H9 (cell line): ENCODE measurements around the gene MED12. TPM values are rescaled to one million over a fixed set of nuclear protein-coding genes. Genes with fewer than 3 reads are reported as not detected.

Experiments used
- DNase-seq: peaks from one replicate; pipeline ENCODE4 v3.0.0-alpha.2; 2017
- H2AFZ ChIP-seq: one replicate; pipeline ENCODE4 v1.6.1; 2013; ENCODE audit warnings: mild to moderate bottlenecking, low read length, control low read depth, moderate library complexity
- H2AK5ac ChIP-seq: 2 replicates; pipeline ENCODE4 v1.6.1; 2013; ENCODE audit warnings: low read length, control low read depth, mixed read lengths; ENCODE audit not compliant: insufficient read length
- H2BK120ac ChIP-seq: one replicate; pipeline ENCODE4 v1.6.1; 2013; ENCODE audit warnings: low read depth, mild to moderate bottlenecking, low read length, control low read depth, inconsistent platforms; ENCODE audit not compliant: poor library complexity, severe bottlenecking
- H2BK12ac ChIP-seq: 2 replicates; pipeline ENCODE4 v1.6.1; 2013; ENCODE audit warnings: low read length, control low read depth, mixed read lengths, low read depth; ENCODE audit not compliant: insufficient read length
- H2BK15ac ChIP-seq: 2 replicates; pipeline ENCODE4 v1.6.1; 2013; ENCODE audit warnings: low read depth, low read length, control low read depth
- H2BK20ac ChIP-seq: one replicate; pipeline ENCODE4 v1.6.1; 2013; ENCODE audit warnings: low read depth, mild to moderate bottlenecking, low read length, control low read depth, inconsistent platforms; ENCODE audit not compliant: poor library complexity, severe bottlenecking
- H2BK5ac ChIP-seq: 2 replicates; pipeline ENCODE4 v1.6.1; 2013; ENCODE audit warnings: low read length, control low read depth, mixed read lengths; ENCODE audit not compliant: insufficient read length
- H3K14ac ChIP-seq: 2 replicates; pipeline ENCODE4 v1.6.1; 2013; ENCODE audit warnings: low read length, control low read depth; ENCODE audit not compliant: insufficient read depth
- H3K18ac ChIP-seq: 2 replicates; pipeline ENCODE4 v1.6.1; 2013; ENCODE audit warnings: low read depth, mild to moderate bottlenecking, mixed read lengths, low read length, control low read depth; ENCODE audit not compliant: insufficient read length
- H3K23ac ChIP-seq: 2 replicates; pipeline ENCODE4 v1.6.1; 2013; ENCODE audit warnings: low read length, control low read depth, mixed read lengths, low read depth; ENCODE audit not compliant: insufficient read length
- H3K23me2 ChIP-seq: 2 replicates; pipeline ENCODE4 v1.6.1; 2013; ENCODE audit warnings: low read depth, mild to moderate bottlenecking, mixed read lengths, low read length, control low read depth; ENCODE audit not compliant: insufficient read length, poor library complexity, severe bottlenecking
- H3K27ac ChIP-seq: 2 replicates; pipeline ENCODE4 v1.5.1; 2013; ENCODE audit warnings: low read length, control low read depth, mixed read lengths, low read depth; ENCODE audit not compliant: insufficient read length
- H3K27me3 ChIP-seq: 2 replicates; pipeline ENCODE4 v1.6.1; 2013; ENCODE audit warnings: low read length, control low read depth, inconsistent platforms; ENCODE audit not compliant: insufficient read depth
- H3K4ac ChIP-seq: 2 replicates; pipeline ENCODE4 v1.6.1; 2013; ENCODE audit warnings: low read depth, mild to moderate bottlenecking, control low read depth, inconsistent platforms, low read length, moderate library complexity
- H3K4me1 ChIP-seq: 2 replicates; pipeline ENCODE4 v1.6.1; 2013; ENCODE audit warnings: low read length, control low read depth, inconsistent platforms; ENCODE audit not compliant: insufficient read depth
- H3K4me2 ChIP-seq: 2 replicates; pipeline ENCODE4 v1.6.1; 2013; ENCODE audit warnings: low read length, control low read depth, mixed read lengths; ENCODE audit not compliant: insufficient read length, insufficient read depth
- H3K56ac ChIP-seq: 2 replicates; pipeline ENCODE4 v1.6.1; 2013; ENCODE audit warnings: low read depth, mild to moderate bottlenecking, mixed read lengths, low read length, control low read depth; ENCODE audit not compliant: insufficient read length
- H3K79me1 ChIP-seq: 2 replicates; pipeline ENCODE4 v1.6.1; 2013; ENCODE audit warnings: low read depth, mild to moderate bottlenecking, moderate library complexity, low read length, control low read depth, inconsistent platforms; ENCODE audit not compliant: insufficient read depth, poor library complexity, severe bottlenecking
- H3K79me2 ChIP-seq: 2 replicates; pipeline ENCODE4 v1.6.1; 2013; ENCODE audit warnings: low read length, control low read depth, inconsistent platforms; ENCODE audit not compliant: insufficient read depth
- H3K9ac ChIP-seq: 2 replicates; pipeline ENCODE4 v1.6.1; 2013; ENCODE audit warnings: low read length, control low read depth, mixed read lengths; ENCODE audit not compliant: insufficient read length; ENCODE audit errors: extremely low read depth
- H3K9me3 ChIP-seq: one replicate; pipeline ENCODE4 v1.6.1; 2013; ENCODE audit warnings: low read depth, low read length, inconsistent platforms; ENCODE audit not compliant: control insufficient read depth
- H3T11ph ChIP-seq: one replicate; pipeline ENCODE4 v1.6.1; 2013; ENCODE audit warnings: mild to moderate bottlenecking, low read length, control low read depth, inconsistent platforms
- H4K20me1 ChIP-seq: one replicate; pipeline ENCODE4 v1.6.1; 2013; ENCODE audit not compliant: control insufficient read depth, insufficient read length, insufficient read depth
- H4K5ac ChIP-seq: 2 replicates; pipeline ENCODE4 v1.6.1; 2013; ENCODE audit warnings: low read depth, mild to moderate bottlenecking, mixed read lengths, low read length, control low read depth; ENCODE audit not compliant: insufficient read length
- H4K8ac ChIP-seq: replicated peaks from 2 replicates; pipeline ENCODE4 v1.6.1; 2013; ENCODE audit warnings: low read length, control low read depth, mixed read lengths, low read depth; ENCODE audit not compliant: insufficient read length
- H4K91ac ChIP-seq: 2 replicates; pipeline ENCODE4 v1.6.1; 2013; ENCODE audit warnings: low read depth, mild to moderate bottlenecking, moderate library complexity, mixed read lengths, low read length, control low read depth; ENCODE audit not compliant: insufficient read length
- H3K27ac Mint-ChIP-seq, 3 experiments: 2 replicates in 2 of 3; 3 replicates in 1 of 3; pipeline ENCODE4 v1.8.0; 2020 to 2021; ENCODE audit warnings: mixed read lengths in 3 of 3, mild to moderate bottlenecking in 1 of 3, moderate library complexity in 1 of 3
- H3K27me3 Mint-ChIP-seq: 2 replicates; pipeline ENCODE4 v1.8.0; 2021; ENCODE audit warnings: low read depth, mild to moderate bottlenecking, moderate library complexity, mixed read lengths
- H3K36me3 Mint-ChIP-seq, 3 experiments: 2 replicates in 2 of 3; 3 replicates in 1 of 3; pipeline ENCODE4 v1.8.0; 2020 to 2021; ENCODE audit warnings: low read depth in 3 of 3, mixed read lengths in 3 of 3; ENCODE audit not compliant: insufficient read depth in 1 of 3
- H3K4me1 Mint-ChIP-seq, 2 experiments: 2 replicates each; pipeline ENCODE4 v1.8.0; 2020; ENCODE audit warnings: mixed read lengths in 2 of 2
- H3K4me3 Mint-ChIP-seq, 2 experiments: 2 replicates in 1 of 2; 3 replicates in 1 of 2; pipeline ENCODE4 v1.8.0; 2020 to 2021; ENCODE audit warnings: mild to moderate bottlenecking in 2 of 2, mixed read lengths in 2 of 2, moderate library complexity in 1 of 2
- H3K9me3 Mint-ChIP-seq, 2 experiments: 2 replicates in 1 of 2; 3 replicates in 1 of 2; pipeline ENCODE4 v1.8.0; 2020; ENCODE audit warnings: mild to moderate bottlenecking in 2 of 2, mixed read lengths in 2 of 2, moderate library complexity in 1 of 2
- WGBS: extraction: QIAGEN DNeasy Blood & Tissue Kit; methylation state at CpG from one replicate; pipeline ENCODE4 v1.1.7; 2013; ENCODE audit warnings: missing lambda C conversion rate, low lambda C conversion rate, mixed read lengths; ENCODE audit not compliant: insufficient read length; ENCODE audit errors: extremely low coverage; 5-methylcytosine and 5-hydroxymethylcytosine counted together
- total RNA-seq: library from RNA; stranded (reverse); gene quantifications from 2 replicates; pipeline ENCODE4 v1.2.1, GENCODE V29; 2021
- TF ChIP-seq, protein P1 (sequence below): fragments of 200-600 bp; sonication (generic); conservative IDR thresholded peaks from 3 replicates; pipeline ENCODE4 v1.8.0; 2021; ENCODE audit warnings: antibody characterized with exemption, mild to moderate bottlenecking

The MED12 gene
- total RNA-seq, 1 experiment from 2014 or later = 33.0 TPM

DNA sequence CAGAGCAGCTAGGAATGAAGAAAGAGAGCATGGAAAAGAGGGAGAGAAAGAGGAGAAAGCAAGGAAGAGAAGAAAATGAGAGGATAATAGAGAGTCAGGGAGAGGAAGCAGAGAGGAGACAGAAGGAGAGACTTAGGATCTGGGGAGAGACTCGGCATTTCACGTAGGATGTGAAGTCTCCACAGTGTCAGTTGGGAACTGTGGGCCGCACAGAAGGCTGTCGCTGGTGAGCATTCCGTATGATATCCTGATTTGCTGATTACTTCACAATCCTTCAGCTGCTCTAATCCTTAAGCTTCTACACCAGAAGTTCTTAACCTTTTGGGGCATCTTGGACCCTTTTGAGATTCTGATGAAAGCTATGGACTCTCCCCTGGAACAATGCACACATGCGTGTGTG is 40.2 kb downstream of the MED12 start:
- Histone ChIP-seq H3K27me3 (no peaks in the 10 kb centered on the region), H3K4me1 (no peaks in the 10 kb centered on the region), H2BK15ac (no peak overlapping the region), H3K9ac (no peak overlapping the region), H4K20me1 (no peaks in the 10 kb centered on the region), H4K5ac (no peak overlapping the region), H4K91ac (no peak overlapping the region), H2BK12ac (no peak overlapping the region), H3T11ph (no peak overlapping the region), H2BK120ac (no peak overlapping the region), H3K23ac (no peak overlapping the region), H3K4ac (no peak overlapping the region), H3K18ac (no peak overlapping the region), H3K27ac (no peak overlapping the region), H2BK5ac (no peak overlapping the region), H3K23me2 (no peaks in the 10 kb centered on the region), H2AFZ (no peak overlapping the region), H2BK20ac (no peak overlapping the region), H3K79me2 (no peaks in the 10 kb centered on the region), H3K79me1 (no peaks in the 10 kb centered on the region), H2AK5ac (no peak overlapping the region), H3K4me2 (no peak overlapping the region), H3K14ac (no peak overlapping the region), H3K56ac (no peak overlapping the region), H3K9me3 (peaks cover 28% of the 10 kb centered on the region), H4K8ac (no peak overlapping the region)
- no CpG with 5 or more reads among the region's 6 CpGs for WGBS
- no peak overlapping the region for H3K27ac Mint-ChIP-seq
- TF ChIP-seq, protein P1, sequence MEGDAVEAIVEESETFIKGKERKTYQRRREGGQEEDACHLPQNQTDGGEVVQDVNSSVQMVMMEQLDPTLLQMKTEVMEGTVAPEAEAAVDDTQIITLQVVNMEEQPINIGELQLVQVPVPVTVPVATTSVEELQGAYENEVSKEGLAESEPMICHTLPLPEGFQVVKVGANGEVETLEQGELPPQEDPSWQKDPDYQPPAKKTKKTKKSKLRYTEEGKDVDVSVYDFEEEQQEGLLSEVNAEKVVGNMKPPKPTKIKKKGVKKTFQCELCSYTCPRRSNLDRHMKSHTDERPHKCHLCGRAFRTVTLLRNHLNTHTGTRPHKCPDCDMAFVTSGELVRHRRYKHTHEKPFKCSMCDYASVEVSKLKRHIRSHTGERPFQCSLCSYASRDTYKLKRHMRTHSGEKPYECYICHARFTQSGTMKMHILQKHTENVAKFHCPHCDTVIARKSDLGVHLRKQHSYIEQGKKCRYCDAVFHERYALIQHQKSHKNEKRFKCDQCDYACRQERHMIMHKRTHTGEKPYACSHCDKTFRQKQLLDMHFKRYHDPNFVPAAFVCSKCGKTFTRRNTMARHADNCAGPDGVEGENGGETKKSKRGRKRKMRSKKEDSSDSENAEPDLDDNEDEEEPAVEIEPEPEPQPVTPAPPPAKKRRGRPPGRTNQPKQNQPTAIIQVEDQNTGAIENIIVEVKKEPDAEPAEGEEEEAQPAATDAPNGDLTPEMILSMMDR = no peak
- H3K36me3 Mint-ChIP-seq = peaks cover 4 to 17% (median 15%) of the 10 kb centered on the region in 3 experiments
- H3K27me3 Mint-ChIP-seq = no peaks in the 10 kb centered on the region; the same call in 1 of the 2 replicates
- H3K9me3 Mint-ChIP-seq = peaks cover 70 to 72% of the 10 kb centered on the region in 2 experiments
- DNase-seq = no peak
- H3K4me1 Mint-ChIP-seq = peaks cover 9 to 12% of the 10 kb centered on the region in 2 experiments; a peak in 3 of 4 replicates
- no peak overlapping the region for H3K4me3 Mint-ChIP-seq
